ENCODE data around the gene ARL6IP4.
A peak's percentile ranks its signal among the peaks of the same experiment; 100 is the strongest.

Gene ARL6IP4

GRCh38 chr12:122946690-122947341 lies 33.7 kb upstream of the ARL6IP4 start:
- Histone ChIP-seq H3K9me3 (ENCODE audit: control insufficient read depth, insufficient read depth, low read length) (no peaks in the 10 kb centered on the region), H3K27ac (ENCODE audit: low read length) (no peak overlapping the region), H3K4me1 (ENCODE audit: control insufficient read depth, insufficient read depth, low read length) (no peaks in the 10 kb centered on the region), H3K36me3 (ENCODE audit: control insufficient read depth, insufficient read depth, low read length) (no peaks in the 10 kb centered on the region), H3K27me3 (ENCODE audit: control insufficient read depth, insufficient read depth, low read length) (no peaks in the 10 kb centered on the region), H3K4me3 (ENCODE audit: low read length) (no peak overlapping the region)
- no peak for DNase-seq (ENCODE audit: low read depth, low spot score)
- WGBS (ENCODE audit: insufficient coverage, insufficient read length) = no CpG with 5 or more reads among the region's 10 CpGs

GRCh38 chr12:122947352-122947792 lies 33.1 kb upstream of the ARL6IP4 start:
- no CpG with 5 or more reads among the region's 15 CpGs for WGBS (ENCODE audit: insufficient coverage, insufficient read length)
- Histone ChIP-seq H3K4me1 (ENCODE audit: control insufficient read depth, insufficient read depth, low read length) (no peaks in the 10 kb centered on the region), H3K4me3 (ENCODE audit: low read length) (no peak overlapping the region), H3K9me3 (ENCODE audit: control insufficient read depth, insufficient read depth, low read length) (no peaks in the 10 kb centered on the region), H3K27me3 (ENCODE audit: control insufficient read depth, insufficient read depth, low read length) (no peaks in the 10 kb centered on the region), H3K27ac (ENCODE audit: low read length) (no peak overlapping the region), H3K36me3 (ENCODE audit: control insufficient read depth, insufficient read depth, low read length) (no peaks in the 10 kb centered on the region)
- DNase-seq (ENCODE audit: low read depth, low spot score) = no peak

GRCh38 chr12:122948605-122949004 lies 31.9 kb upstream of the ARL6IP4 start:
- Histone ChIP-seq H3K4me3 (ENCODE audit: low read length) (no peak overlapping the region), H3K27ac (ENCODE audit: low read length) (no peak overlapping the region), H3K4me1 (ENCODE audit: control insufficient read depth, insufficient read depth, low read length) (no peaks in the 10 kb centered on the region), H3K36me3 (ENCODE audit: control insufficient read depth, insufficient read depth, low read length) (no peaks in the 10 kb centered on the region), H3K9me3 (ENCODE audit: control insufficient read depth, insufficient read depth, low read length) (no peaks in the 10 kb centered on the region), H3K27me3 (ENCODE audit: control insufficient read depth, insufficient read depth, low read length) (no peaks in the 10 kb centered on the region)
- DNase-seq (ENCODE audit: low read depth, low spot score) = no peak
- no CpG with 5 or more reads among the region's 14 CpGs for WGBS (ENCODE audit: insufficient coverage, insufficient read length)

- Histone ChIP-seq H3K4me3 (ENCODE audit: low read length) (no peak overlapping the region), H3K36me3 (ENCODE audit: control insufficient read depth, insufficient read depth, low read length) (no peaks in the 10 kb centered on the region), H3K9me3 (ENCODE audit: control insufficient read depth, insufficient read depth, low read length) (no peaks in the 10 kb centered on the region), H3K4me1 (ENCODE audit: control insufficient read depth, insufficient read depth, low read length) (no peaks in the 10 kb centered on the region), H3K27ac (ENCODE audit: low read length) (no peak overlapping the region), H3K27me3 (ENCODE audit: control insufficient read depth, insufficient read depth, low read length) (no peaks in the 10 kb centered on the region)
- DNase-seq (ENCODE audit: low read depth, low spot score) = no peak
- no CpG with 5 or more reads among the region's 8 CpGs for WGBS (ENCODE audit: insufficient coverage, insufficient read length)
Observed at GRCh38 chr12:122949405-122949804, 31.1 kb upstream of the ARL6IP4 start.

- Histone ChIP-seq H3K27ac (ENCODE audit: low read length) (no peak overlapping the region), H3K36me3 (ENCODE audit: control insufficient read depth, insufficient read depth, low read length) (no peaks in the 10 kb centered on the region), H3K27me3 (ENCODE audit: control insufficient read depth, insufficient read depth, low read length) (no peaks in the 10 kb centered on the region), H3K4me1 (ENCODE audit: control insufficient read depth, insufficient read depth, low read length) (no peaks in the 10 kb centered on the region), H3K4me3 (ENCODE audit: low read length) (no peak overlapping the region), H3K9me3 (ENCODE audit: control insufficient read depth, insufficient read depth, low read length) (no peaks in the 10 kb centered on the region)
- no peak for DNase-seq (ENCODE audit: low read depth, low spot score)
- no CpG with 5 or more reads among the region's 27 CpGs for WGBS (ENCODE audit: insufficient coverage, insufficient read length)
Observed at GRCh38 chr12:122949816-122950675, 30.4 kb upstream of the ARL6IP4 start.

DNA sequence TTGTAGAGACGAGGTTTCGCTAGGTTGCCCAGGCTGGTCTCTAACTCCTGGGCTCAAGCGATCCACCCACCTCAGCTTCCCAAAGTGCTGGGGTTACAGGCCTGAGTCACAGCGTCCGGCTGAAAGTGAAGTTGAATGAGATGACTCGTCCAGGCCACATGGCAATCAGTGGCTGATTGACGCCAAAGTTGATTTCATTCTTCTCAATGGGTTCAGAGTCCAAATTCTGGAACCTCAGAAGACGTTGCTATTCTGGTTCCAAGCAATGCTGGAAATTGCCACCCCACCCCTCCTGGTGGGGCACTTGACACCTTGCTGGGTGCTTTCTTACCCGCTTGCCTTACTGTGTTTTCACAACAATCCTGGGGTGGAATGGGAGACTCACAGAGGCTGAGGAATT lies 29.1 kb upstream of the ARL6IP4 start:
- WGBS (ENCODE audit: insufficient coverage, insufficient read length) = no CpG with 5 or more reads among the region's 9 CpGs
- no peak for DNase-seq (ENCODE audit: low read depth, low spot score)
- no peak overlapping the region for H3K27ac ChIP-seq (ENCODE audit: low read length)

DNA sequence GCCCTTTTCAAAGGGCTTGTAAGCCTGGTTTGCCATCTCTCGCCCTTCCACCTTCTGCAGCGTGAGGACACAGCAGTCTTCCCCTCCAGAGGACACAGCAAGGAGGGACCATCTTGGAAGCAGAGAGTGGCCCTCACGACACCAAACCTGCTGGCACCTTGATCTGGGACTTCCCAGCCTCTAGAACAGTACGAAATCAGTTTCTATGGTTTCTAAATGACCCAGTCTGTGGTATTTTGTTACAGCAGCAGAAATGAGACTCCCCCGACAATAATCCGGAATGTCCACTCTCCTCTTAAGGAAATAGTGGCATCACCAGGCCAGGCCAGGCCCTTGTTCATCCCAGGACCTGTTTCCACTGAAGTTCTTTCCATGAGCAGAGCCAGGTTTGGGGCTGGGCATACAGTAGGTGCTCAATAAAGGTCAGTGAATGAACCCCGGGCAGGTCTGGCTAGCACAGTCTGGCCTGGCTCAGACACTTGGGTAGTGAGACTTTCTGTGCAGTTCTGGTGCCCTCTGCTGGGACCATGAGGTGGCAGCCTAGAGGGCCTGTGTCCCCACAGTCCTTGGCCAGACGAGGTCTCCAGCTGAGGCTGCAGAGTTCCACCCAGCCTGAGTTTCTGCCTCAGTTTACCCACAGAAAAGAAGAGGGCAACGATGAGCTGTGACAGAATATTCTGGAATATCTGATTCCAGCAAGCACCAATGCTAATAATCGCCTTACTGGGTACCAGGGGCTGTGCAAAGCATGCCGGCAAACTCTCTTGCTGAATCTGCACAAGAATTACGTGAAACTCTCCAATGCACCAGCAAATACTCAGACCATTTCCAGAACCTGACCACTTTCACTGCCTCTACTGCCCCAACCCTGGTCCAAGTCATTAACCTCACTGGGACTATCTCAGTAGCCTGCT lies 28.2 kb upstream of the ARL6IP4 start:
- no CpG with 5 or more reads among the region's 12 CpGs for WGBS (ENCODE audit: insufficient coverage, insufficient read length)
- Histone ChIP-seq H3K4me1 (ENCODE audit: control insufficient read depth, insufficient read depth, low read length) (no peaks in the 10 kb centered on the region), H3K9me3 (ENCODE audit: control insufficient read depth, insufficient read depth, low read length) (no peaks in the 10 kb centered on the region), H3K27ac (ENCODE audit: low read length) (no peak overlapping the region), H3K36me3 (ENCODE audit: control insufficient read depth, insufficient read depth, low read length) (no peaks in the 10 kb centered on the region), H3K27me3 (ENCODE audit: control insufficient read depth, insufficient read depth, low read length) (no peaks in the 10 kb centered on the region), H3K4me3 (ENCODE audit: low read length) (no peak overlapping the region)
- peak; percentile 52 for DNase-seq (ENCODE audit: low read depth, low spot score)

More for the DNA sequence above, 29.1 kb upstream of the ARL6IP4 start:
- Histone ChIP-seq H3K4me3 (ENCODE audit: low read length) (no peak overlapping the region), H3K9me3 (ENCODE audit: control insufficient read depth, insufficient read depth, low read length) (no peaks in the 10 kb centered on the region), H3K4me1 (ENCODE audit: control insufficient read depth, insufficient read depth, low read length) (no peaks in the 10 kb centered on the region), H3K36me3 (ENCODE audit: control insufficient read depth, insufficient read depth, low read length) (no peaks in the 10 kb centered on the region), H3K27me3 (ENCODE audit: control insufficient read depth, insufficient read depth, low read length) (no peaks in the 10 kb centered on the region)

GRCh38 chr12:122955156-122955555 lies 25.3 kb upstream of the ARL6IP4 start:
- Histone ChIP-seq H3K36me3 (ENCODE audit: control insufficient read depth, insufficient read depth, low read length) (no peaks in the 10 kb centered on the region), H3K4me3 (ENCODE audit: low read length) (no peak overlapping the region), H3K4me1 (ENCODE audit: control insufficient read depth, insufficient read depth, low read length) (no peaks in the 10 kb centered on the region), H3K9me3 (ENCODE audit: control insufficient read depth, insufficient read depth, low read length) (no peaks in the 10 kb centered on the region), H3K27ac (ENCODE audit: low read length) (no peak overlapping the region), H3K27me3 (ENCODE audit: control insufficient read depth, insufficient read depth, low read length) (no peaks in the 10 kb centered on the region)
- WGBS (ENCODE audit: insufficient coverage, insufficient read length) = no CpG with 5 or more reads among the region's 8 CpGs
- no peak for DNase-seq (ENCODE audit: low read depth, low spot score)

DNA sequence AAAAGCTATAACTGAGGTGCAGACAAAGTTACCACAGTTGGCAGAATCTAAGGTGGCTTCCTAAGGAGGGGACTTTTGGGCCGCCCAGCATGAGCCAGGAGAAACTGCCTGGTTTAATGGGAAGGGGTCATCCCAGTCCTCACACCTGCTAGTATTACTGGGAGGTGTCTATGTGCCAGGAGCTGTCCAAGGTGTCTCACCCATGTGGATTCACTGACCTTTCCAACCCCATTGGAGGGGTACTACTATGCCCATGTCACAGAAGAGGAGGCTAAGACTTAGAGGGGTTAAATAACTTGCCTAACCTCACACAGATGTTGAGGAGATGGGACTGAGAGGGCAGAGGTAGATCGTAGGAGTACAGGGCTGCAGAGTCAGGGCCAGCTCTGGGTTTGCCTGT lies 24.4 kb upstream of the ARL6IP4 start:
- Histone ChIP-seq H3K4me3 (ENCODE audit: low read length) (no peak overlapping the region), H3K36me3 (ENCODE audit: control insufficient read depth, insufficient read depth, low read length) (no peaks in the 10 kb centered on the region), H3K4me1 (ENCODE audit: control insufficient read depth, insufficient read depth, low read length) (no peaks in the 10 kb centered on the region), H3K27me3 (ENCODE audit: control insufficient read depth, insufficient read depth, low read length) (no peaks in the 10 kb centered on the region), H3K9me3 (ENCODE audit: control insufficient read depth, insufficient read depth, low read length) (no peaks in the 10 kb centered on the region), H3K27ac (ENCODE audit: low read length) (no peak overlapping the region)
- WGBS (ENCODE audit: insufficient coverage, insufficient read length) = no CpG with 5 or more reads among the region's 2 CpGs
- DNase-seq (ENCODE audit: low read depth, low spot score) = no peak

- H3K27ac ChIP-seq (ENCODE audit: low read length) = no peak overlapping the region
- H3K27me3 ChIP-seq (ENCODE audit: control insufficient read depth, insufficient read depth, low read length) = no peaks in the 10 kb centered on the region
- no peaks in the 10 kb centered on the region for H3K9me3 ChIP-seq (ENCODE audit: control insufficient read depth, insufficient read depth, low read length)
- H3K4me1 ChIP-seq (ENCODE audit: control insufficient read depth, insufficient read depth, low read length) = no peaks in the 10 kb centered on the region
- no peak for DNase-seq (ENCODE audit: low read depth, low spot score)
- no peaks in the 10 kb centered on the region for H3K36me3 ChIP-seq (ENCODE audit: control insufficient read depth, insufficient read depth, low read length)
- no peak overlapping the region for H3K4me3 ChIP-seq (ENCODE audit: low read length)
- WGBS (ENCODE audit: insufficient coverage, insufficient read length) = no CpG with 5 or more reads among the region's 5 CpGs
Observed at GRCh38 chr12:122958198-122958888, 22.1 kb upstream of the ARL6IP4 start.
